Upper lobe of right lung (tissue), 1 donor: ENCODE data around the gene OSGEPL1. TPM values are rescaled to one million over a fixed set of nuclear protein-coding genes. Genes with fewer than 3 reads are reported as not detected.
A peak's percentile ranks its signal among the peaks of the same experiment; 100 is the strongest.

Experiments used
- ATAC-seq: fragments of 200-7000 bp; cut with Tn5 transposase; one replicate; pipeline ENCODE4 v1.9.1; 2020; ENCODE audit warnings: mild to moderate bottlenecking, moderate library complexity
- DNase-seq: peaks from one replicate; pipeline ENCODE4 v3.0.0-alpha.2; 2020
- H3K27ac ChIP-seq: fragments of 200-600 bp; one replicate; pipeline ENCODE4 v1.8.0; 2022
- H3K27me3 ChIP-seq: fragments of 200-600 bp; one replicate; pipeline ENCODE4 v1.8.0; 2022; ENCODE audit warnings: mild to moderate bottlenecking
- H3K36me3 ChIP-seq: fragments of 200-600 bp; one replicate; pipeline ENCODE4 v1.8.0; 2022
- H3K4me1 ChIP-seq: fragments of 200-600 bp; one replicate; pipeline ENCODE4 v1.8.0; 2022
- H3K4me3 ChIP-seq: fragments of 200-600 bp; one replicate; pipeline ENCODE4 v1.8.0; 2022; ENCODE audit warnings: mild to moderate bottlenecking
- H3K9me3 ChIP-seq: fragments of 200-600 bp; one replicate; pipeline ENCODE4 v1.8.0; 2022
- CTCF ChIP-seq: fragments of 200-600 bp; IDR thresholded peaks from one replicate; pipeline ENCODE4 v1.8.0; 2022; ENCODE audit warnings: antibody characterized with exemption
- intact Hi-C: fragments of 100-400 bp; cut with DNase I; formaldehyde crosslinking; loops from one replicate; pipeline ENCODE4 v1.11.0; 2022
- total RNA-seq: library from RNA; stranded (reverse); fragmentation: NEBNext Ultra II Directional; extraction: Animal tissue kit (Norgen Biotek cat#: 25700); gene quantifications from one replicate; pipeline ENCODE4 v1.2.1, GENCODE V29; 2021
- donor health status: DM: no; HTN: yes; CAD: no; lungs with severe emphysema.

The OSGEPL1 gene
- total RNA-seq, 1 donor from 2014 or later: 6.7 TPM

GRCh38 chr2:189798312-189799029 lies 35.9 kb upstream of the OSGEPL1 start:
- Histone ChIP-seq H3K4me3 (no peak overlapping the region), H3K27me3 (no peaks in the 10 kb centered on the region), H3K9me3 (no peaks in the 10 kb centered on the region), H3K4me1 (no peaks in the 10 kb centered on the region), H3K36me3 (peaks cover 27% of the 10 kb centered on the region), H3K27ac (no peak overlapping the region)
- intact Hi-C loops: no loop called here
- peak; percentile 36 for TF ChIP-seq CTCF
- ATAC-seq (peak; percentile 61), DNase-seq (no peak)

- no peak for TF ChIP-seq CTCF
- Histone ChIP-seq H3K36me3 (peaks cover 33% of the 10 kb centered on the region), H3K4me1 (no peaks in the 10 kb centered on the region), H3K27me3 (no peaks in the 10 kb centered on the region), H3K27ac (no peak overlapping the region), H3K9me3 (no peaks in the 10 kb centered on the region), H3K4me3 (no peak overlapping the region)
- intact Hi-C loops: no loop called here
- no peak for DNase-seq
- ATAC-seq: no peak
Measured at GRCh38 chr2:189797902-189798301, 35.3 kb upstream of the OSGEPL1 start.

- no peak overlapping the region for H3K27ac ChIP-seq
- H3K9me3 ChIP-seq: no peaks in the 10 kb centered on the region
- intact Hi-C loops: no loop called here
- no peaks in the 10 kb centered on the region for H3K27me3 ChIP-seq
- no peak overlapping the region for H3K4me3 ChIP-seq
- no peak for DNase-seq
- H3K36me3 ChIP-seq: peaks cover 44% of the 10 kb centered on the region
- TF ChIP-seq CTCF: no peak
- H3K4me1 ChIP-seq: no peaks in the 10 kb centered on the region
- no peak for ATAC-seq
Measured at GRCh38 chr2:189794310-189794709, 31.7 kb upstream of the OSGEPL1 start.

GRCh38 chr2:189791338-189792042 lies 28.9 kb upstream of the OSGEPL1 start:
- DNase-seq (no peak), ATAC-seq (no peak)
- Histone ChIP-seq H3K4me1 (no peaks in the 10 kb centered on the region), H3K9me3 (no peaks in the 10 kb centered on the region), H3K27ac (no peak overlapping the region), H3K36me3 (peaks cover 40% of the 10 kb centered on the region), H3K4me3 (no peak overlapping the region), H3K27me3 (no peaks in the 10 kb centered on the region)
- intact Hi-C loops: no loop called here
- TF ChIP-seq CTCF: no peak

- peak; percentile 99 for ATAC-seq
- H3K27ac ChIP-seq: peak within 1 kb of the TSS; percentile 98
- no peaks in the 10 kb centered on the region for H3K9me3 ChIP-seq
- intact Hi-C loops: no loop called here
- H3K4me1 ChIP-seq: peaks cover 31% of the 10 kb centered on the region
- H3K36me3 ChIP-seq: peaks cover 24% of the 10 kb centered on the region
- TF ChIP-seq CTCF: no peak
- peak; percentile 98 for DNase-seq
- peak within 1 kb of the TSS; percentile 62 for H3K4me3 ChIP-seq
- H3K27me3 ChIP-seq: no peaks in the 10 kb centered on the region
Measured at GRCh38 chr2:189783927-189784867, 21.6 kb upstream of the OSGEPL1 start, which contains the start of the genes ORMDL1 and PMS1. ORMDL1 (minus strand) TSS chr2:189784339; CDS start chr2:189782595, 1,744 bp downstream. PMS1 (plus strand) TSS chr2:189784450; CDS start chr2:189791810, 7,360 bp downstream.
